GM19397 (cell line): ENCODE data around the gene PCDHGB4.
"Not testable (repeated sequence)": the region's sequence is repeated elsewhere in the genome, so short reads cannot be mapped to it uniquely, and the experiment has no call there.

ENCODE experiments used
- ATAC-seq: cut with Tn5 transposase; IDR thresholded peaks from one replicate; pipeline ENCODE4 v1.9.1; 2021; ENCODE audit warnings: mild to moderate bottlenecking, moderate library complexity; ENCODE audit not compliant: unreplicated experiment

Gene PCDHGB4

GRCh38 chr5:141387557-141388311 is at the start of gene PCDHGB4:
Gene PCDHGB4 (plus strand): TSS chr5:141387698. CDS start chr5:141387885, 187 bp downstream.
- peak; percentile 94 for ATAC-seq

GRCh38 chr5:141338538-141339306 is 48.8 kb upstream of the PCDHGB4 start, which contains the start of gene PCDHGA2:
Gene PCDHGA2 (plus strand): TSS chr5:141338760.
- ATAC-seq, result no peak

GRCh38 chr5:141340781-141341354 is 46.6 kb upstream of the PCDHGB4 start:
- ATAC-seq, result not testable (repeated sequence)

GRCh38 chr5:141342773-141343172 is 44.7 kb upstream of the PCDHGB4 start:
- ATAC-seq, result no peak

- no peak for ATAC-seq
Measured at GRCh38 chr5:141343242-141343952, 44.1 kb upstream of the PCDHGB4 start, which contains the start of gene PCDHGA3. Gene PCDHGA3 (plus strand): TSS chr5:141343829. CDS start chr5:141344034, 205 bp downstream.

GRCh38 chr5:141343953-141344463 is 43.5 kb upstream of the PCDHGB4 start:
- ATAC-seq, result no peak

GRCh38 chr5:141345327-141345726 is 42.2 kb upstream of the PCDHGB4 start:
- no peak for ATAC-seq

- ATAC-seq, result not testable (repeated sequence)
Measured at GRCh38 chr5:141346017-141346416, 41.5 kb upstream of the PCDHGB4 start.

GRCh38 chr5:141349917-141350619 is 37.4 kb upstream of the PCDHGB4 start, which contains the start of gene PCDHGB1:
Gene PCDHGB1 (plus strand): TSS chr5:141350099. CDS start chr5:141350261, 162 bp downstream.
- peak; percentile 72 for ATAC-seq

- ATAC-seq, result no peak
Measured at GRCh38 chr5:141351591-141351990, 35.9 kb upstream of the PCDHGB4 start.

- ATAC-seq, result no peak
Measured at GRCh38 chr5:141354900-141355469, 32.5 kb upstream of the PCDHGB4 start, which contains the start of gene PCDHGA4. Gene PCDHGA4 (plus strand): TSS chr5:141355021. CDS start chr5:141355108, 87 bp downstream.

- no peak for ATAC-seq
Measured at GRCh38 chr5:141355641-141356040, 31.9 kb upstream of the PCDHGB4 start.

- ATAC-seq, result no peak
Measured at GRCh38 chr5:141356133-141356532, 31.4 kb upstream of the PCDHGB4 start.

GRCh38 chr5:141356950-141357349 is 30.5 kb upstream of the PCDHGB4 start:
- ATAC-seq, result no peak

- no peak for ATAC-seq
Measured at GRCh38 chr5:141359790-141360426, 27.6 kb upstream of the PCDHGB4 start, which contains the start of gene PCDHGB2. Gene PCDHGB2 (plus strand): TSS chr5:141359994. CDS start chr5:141360136, 142 bp downstream.

- ATAC-seq, result no peak
Measured at GRCh38 chr5:141360685-141361084, 26.8 kb upstream of the PCDHGB4 start.

- ATAC-seq, result no peak
Measured at GRCh38 chr5:141362719-141363118, 24.8 kb upstream of the PCDHGB4 start.

GRCh38 chr5:141363952-141364660 is 23.4 kb upstream of the PCDHGB4 start, which contains the start of gene PCDHGA5:
Gene PCDHGA5 (plus strand): TSS chr5:141364162. CDS start chr5:141364331, 169 bp downstream.
- ATAC-seq, result no peak
